GM18520 (cell line): ENCODE data around the gene PRDM1.

Experiments
- ATAC-seq: cut with Tn5 transposase; IDR thresholded peaks from one replicate; pipeline ENCODE4 v1.9.1; 2021; ENCODE audit not compliant: unreplicated experiment

The PRDM1 gene

GRCh38 chr6:106085984-106086813 is at the start of gene PRDM1:
Gene PRDM1 (plus strand): TSS chr6:106086336. CDS start chr6:106086554, 218 bp downstream.
- ATAC-seq = peak; percentile 70

- ATAC-seq = no peak
Measured at GRCh38 chr6:106037060-106037459, 49.1 kb upstream of the PRDM1 start.

GRCh38 chr6:106039897-106040592 is 46.1 kb upstream of the PRDM1 start:
- ATAC-seq = no peak

- no peak for ATAC-seq
Measured at GRCh38 chr6:106044151-106044550, 42.0 kb upstream of the PRDM1 start.

GRCh38 chr6:106045077-106045476 is 41.1 kb upstream of the PRDM1 start:
- ATAC-seq = no peak

GRCh38 chr6:106046116-106046853 is 39.9 kb upstream of the PRDM1 start:
- ATAC-seq = no peak

- no peak for ATAC-seq
Measured at GRCh38 chr6:106046854-106047200, 39.3 kb upstream of the PRDM1 start.

GRCh38 chr6:106048336-106048735 is 37.8 kb upstream of the PRDM1 start:
- no peak for ATAC-seq

GRCh38 chr6:106050538-106050937 is 35.6 kb upstream of the PRDM1 start:
- ATAC-seq = no peak

- ATAC-seq = no peak
Measured at GRCh38 chr6:106051226-106051625, 34.9 kb upstream of the PRDM1 start.

- ATAC-seq = no peak
Measured at GRCh38 chr6:106053484-106054205, 32.5 kb upstream of the PRDM1 start.

- ATAC-seq = no peak
Measured at GRCh38 chr6:106055489-106055888, 30.6 kb upstream of the PRDM1 start.

GRCh38 chr6:106056060-106056745 is 29.9 kb upstream of the PRDM1 start:
- ATAC-seq = no peak

GRCh38 chr6:106056746-106057390 is 29.3 kb upstream of the PRDM1 start:
- no peak for ATAC-seq

- ATAC-seq = no peak
Measured at GRCh38 chr6:106059331-106059730, 26.8 kb upstream of the PRDM1 start.

- no peak for ATAC-seq
Measured at GRCh38 chr6:106060167-106060566, 26.0 kb upstream of the PRDM1 start.

- no peak for ATAC-seq
Measured at GRCh38 chr6:106063448-106063850, 22.7 kb upstream of the PRDM1 start.

- ATAC-seq = no peak
Measured at GRCh38 chr6:106064142-106064541, 22.0 kb upstream of the PRDM1 start.

GRCh38 chr6:106064756-106065155 is 21.4 kb upstream of the PRDM1 start:
- ATAC-seq = no peak

- ATAC-seq = no peak
Measured at GRCh38 chr6:106066989-106067388, 19.1 kb upstream of the PRDM1 start.
